ENCODE data around the gene ATP1A3. TPM values are rescaled to one million over a fixed set of nuclear protein-coding genes. Genes with fewer than 3 reads are reported as not detected.

Gene ATP1A3
- total RNA-seq, 1 experiment from 2014 or later: 34.7 TPM

DNA sequence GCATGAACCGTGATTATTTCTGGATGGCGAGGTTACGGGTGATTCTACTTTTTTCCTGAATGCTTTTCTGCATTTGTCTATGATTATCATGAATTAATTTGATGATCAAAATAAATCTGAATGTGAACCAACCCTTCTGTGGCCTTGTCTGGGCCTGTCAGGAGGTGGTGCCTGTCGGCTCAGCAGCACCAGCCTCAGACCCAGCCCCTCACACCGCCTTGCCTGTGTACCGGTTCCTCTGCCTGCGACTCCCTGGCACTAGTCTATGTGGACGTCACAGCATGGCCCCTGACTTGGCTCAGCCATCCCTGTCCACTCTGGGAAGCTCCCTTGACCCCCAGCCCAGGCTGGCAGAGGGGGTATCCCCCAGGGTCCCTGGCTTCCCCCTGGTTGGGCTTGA lies 19.4 kb downstream of the ATP1A3 start:
- DNase-seq (ENCODE audit: low read depth, low spot score) (no peak), ATAC-seq (no peak)
- H3K9me2 ChIP-seq (ENCODE audit: insufficient read depth): no peaks in the 10 kb centered on the region
- no peaks in the 10 kb centered on the region; a peak in 1 of 4 replicates for H3K36me3 ChIP-seq (ENCODE audit: control insufficient read depth in 1 of 2, insufficient read depth in 2 of 2, low read length in 2 of 2)
- BruUV-seq (replicated peaks): no TSS peak
- H3K79me2 ChIP-seq (ENCODE audit: insufficient read depth, low read length): no peaks in the 10 kb centered on the region
- no peaks in the 10 kb centered on the region for H3K27me3 ChIP-seq (ENCODE audit: insufficient read depth, low read length)
- no peak for TF ChIP-seq CEBPB (IDR thresholded peaks at IDR 0.05; ENCODE audit: low read depth)
- no peak for TF ChIP-seq POLR2AphosphoS5 (IDR thresholded peaks at IDR 0.05; ENCODE audit: low read depth, low read length)
- TF ChIP-seq ELF1 (IDR thresholded peaks at IDR 0.05; ENCODE audit: borderline replicate concordance, low read depth): no peak
- no peak for TF ChIP-seq YY1 (IDR thresholded peaks at IDR 0.05; ENCODE audit: extremely low read depth, insufficient replicate concordance, low read depth, low read length)
- TF ChIP-seq SIN3A (IDR thresholded peaks at IDR 0.05; ENCODE audit: low read depth): no peak
- TF ChIP-seq, protein P1, sequence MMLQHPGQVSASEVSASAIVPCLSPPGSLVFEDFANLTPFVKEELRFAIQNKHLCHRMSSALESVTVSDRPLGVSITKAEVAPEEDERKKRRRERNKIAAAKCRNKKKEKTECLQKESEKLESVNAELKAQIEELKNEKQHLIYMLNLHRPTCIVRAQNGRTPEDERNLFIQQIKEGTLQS (IDR thresholded peaks at IDR 0.05): no peak
- no peak for TF ChIP-seq JUND (IDR thresholded peaks at IDR 0.05)
- TF ChIP-seq EGR1 (IDR thresholded peaks at IDR 0.05; ENCODE audit: low read depth): no peak
- TF ChIP-seq, protein P2, sequence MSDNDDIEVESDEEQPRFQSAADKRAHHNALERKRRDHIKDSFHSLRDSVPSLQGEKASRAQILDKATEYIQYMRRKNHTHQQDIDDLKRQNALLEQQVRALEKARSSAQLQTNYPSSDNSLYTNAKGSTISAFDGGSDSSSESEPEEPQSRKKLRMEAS (IDR thresholded peaks at IDR 0.05): no peak
- no peak for TF ChIP-seq EZH2phosphoT487 (IDR thresholded peaks at IDR 0.05; ENCODE audit: borderline replicate concordance)
- TF ChIP-seq FOSL1 (IDR thresholded peaks at IDR 0.05; ENCODE audit: low read depth): no peak
- TF ChIP-seq CBX3 (IDR thresholded peaks at IDR 0.05; ENCODE audit: low read depth): no peak
- TF ChIP-seq RAD21 (IDR thresholded peaks at IDR 0.05; ENCODE audit: low read depth): no peak
- TF ChIP-seq, protein P3, sequence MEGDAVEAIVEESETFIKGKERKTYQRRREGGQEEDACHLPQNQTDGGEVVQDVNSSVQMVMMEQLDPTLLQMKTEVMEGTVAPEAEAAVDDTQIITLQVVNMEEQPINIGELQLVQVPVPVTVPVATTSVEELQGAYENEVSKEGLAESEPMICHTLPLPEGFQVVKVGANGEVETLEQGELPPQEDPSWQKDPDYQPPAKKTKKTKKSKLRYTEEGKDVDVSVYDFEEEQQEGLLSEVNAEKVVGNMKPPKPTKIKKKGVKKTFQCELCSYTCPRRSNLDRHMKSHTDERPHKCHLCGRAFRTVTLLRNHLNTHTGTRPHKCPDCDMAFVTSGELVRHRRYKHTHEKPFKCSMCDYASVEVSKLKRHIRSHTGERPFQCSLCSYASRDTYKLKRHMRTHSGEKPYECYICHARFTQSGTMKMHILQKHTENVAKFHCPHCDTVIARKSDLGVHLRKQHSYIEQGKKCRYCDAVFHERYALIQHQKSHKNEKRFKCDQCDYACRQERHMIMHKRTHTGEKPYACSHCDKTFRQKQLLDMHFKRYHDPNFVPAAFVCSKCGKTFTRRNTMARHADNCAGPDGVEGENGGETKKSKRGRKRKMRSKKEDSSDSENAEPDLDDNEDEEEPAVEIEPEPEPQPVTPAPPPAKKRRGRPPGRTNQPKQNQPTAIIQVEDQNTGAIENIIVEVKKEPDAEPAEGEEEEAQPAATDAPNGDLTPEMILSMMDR (IDR thresholded peaks at IDR 0.05 in 2 of 3, conservative IDR thresholded peaks at IDR 0.05 in 1 of 3; ENCODE audit: borderline replicate concordance in 1 of 3, insufficient read depth in 1 of 3, low read depth in 2 of 3, low read length in 2 of 3): no peak
- POLR2A ChIA-PET: no interaction called here
- H3K4me2 ChIP-seq (ENCODE audit: low read length): no peak overlapping the region
- RAD21 ChIA-PET (ENCODE audit: low non-redundant PET in 1 of 2, low total read pairs in 2 of 2, uncharacterized antibody in 2 of 2, unreplicated experiment in 2 of 2): no interaction called here
- H3K4me3 ChIP-seq (replicated peaks in 1 of 2; ENCODE audit: low read depth in 1 of 2, low read length in 2 of 2): no peak overlapping the region
- CTCF ChIA-PET: no interaction called here
- H4K20me1 ChIP-seq (ENCODE audit: insufficient read depth): no peaks in the 10 kb centered on the region
- H3K9ac ChIP-seq (ENCODE audit: low read length): no peak overlapping the region
- no peaks in the 10 kb centered on the region for H3K9me3 ChIP-seq (ENCODE audit: control insufficient read depth in 1 of 2, insufficient read depth in 1 of 2, low read depth in 1 of 2, low read length in 2 of 2)
- intact Hi-C loops (cut with micrococcal nuclease): no loop called here
- H3K4me1 ChIP-seq (ENCODE audit: control insufficient read depth in 1 of 2, insufficient read depth in 2 of 2, low read length in 2 of 2): no peaks in the 10 kb centered on the region
- no peak overlapping the region for H2AFZ ChIP-seq (ENCODE audit: low read depth, low read length, poor library complexity, severe bottlenecking)
- no peak overlapping the region for H3K27ac ChIP-seq (ENCODE audit: low read depth, low read length)
